PC-9 (cell line): Measurements from ENCODE around the gene LZIC.

ENCODE experiments used
- EZH2 ChIP-seq: fragments of 200-600 bp; sonication (generic); IDR thresholded peaks from 2 replicates; pipeline ENCODE4 v1.8.0; 2017; ENCODE audit warnings: antibody characterized with exemption, low read depth
- TF ChIP-seq, protein P1 (sequence below): fragments of 200-600 bp; sonication (generic); conservative IDR thresholded peaks from 2 replicates; pipeline ENCODE4 v1.6.1; 2017; ENCODE audit warnings: mixed run types, antibody characterized with exemption, mild to moderate bottlenecking, moderate library complexity

DNA sequence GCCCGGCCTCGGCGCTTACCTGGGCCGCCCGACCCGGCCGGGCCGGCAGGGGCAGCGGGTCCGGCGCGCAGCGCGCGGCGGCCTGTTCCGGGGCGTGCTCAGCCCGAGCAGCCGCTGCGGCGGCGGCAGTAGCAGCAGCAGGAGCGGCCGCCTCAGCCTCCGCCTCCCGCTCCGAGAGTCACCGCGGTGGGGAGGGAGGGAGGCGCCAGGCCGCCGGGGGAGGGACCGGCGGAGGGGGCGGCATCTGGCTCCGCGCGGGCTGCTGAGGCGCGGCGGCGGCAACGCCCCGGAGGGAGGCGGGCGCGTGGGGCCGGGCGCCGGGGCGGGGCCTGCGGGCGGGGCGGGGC lies 33.1 kb downstream of the LZIC start, which contains the start of gene CTNNBIP1:
- TF ChIP-seq EZH2: no peak
- TF ChIP-seq, protein P1, sequence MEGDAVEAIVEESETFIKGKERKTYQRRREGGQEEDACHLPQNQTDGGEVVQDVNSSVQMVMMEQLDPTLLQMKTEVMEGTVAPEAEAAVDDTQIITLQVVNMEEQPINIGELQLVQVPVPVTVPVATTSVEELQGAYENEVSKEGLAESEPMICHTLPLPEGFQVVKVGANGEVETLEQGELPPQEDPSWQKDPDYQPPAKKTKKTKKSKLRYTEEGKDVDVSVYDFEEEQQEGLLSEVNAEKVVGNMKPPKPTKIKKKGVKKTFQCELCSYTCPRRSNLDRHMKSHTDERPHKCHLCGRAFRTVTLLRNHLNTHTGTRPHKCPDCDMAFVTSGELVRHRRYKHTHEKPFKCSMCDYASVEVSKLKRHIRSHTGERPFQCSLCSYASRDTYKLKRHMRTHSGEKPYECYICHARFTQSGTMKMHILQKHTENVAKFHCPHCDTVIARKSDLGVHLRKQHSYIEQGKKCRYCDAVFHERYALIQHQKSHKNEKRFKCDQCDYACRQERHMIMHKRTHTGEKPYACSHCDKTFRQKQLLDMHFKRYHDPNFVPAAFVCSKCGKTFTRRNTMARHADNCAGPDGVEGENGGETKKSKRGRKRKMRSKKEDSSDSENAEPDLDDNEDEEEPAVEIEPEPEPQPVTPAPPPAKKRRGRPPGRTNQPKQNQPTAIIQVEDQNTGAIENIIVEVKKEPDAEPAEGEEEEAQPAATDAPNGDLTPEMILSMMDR: no peak
